GM18502 (cell line): ENCODE results near the gene SEMA3C.

Source experiments
- ATAC-seq: cut with Tn5 transposase; IDR thresholded peaks from one replicate; pipeline ENCODE4 v1.9.1; 2021; ENCODE audit warnings: mild to moderate bottlenecking; ENCODE audit not compliant: unreplicated experiment, poor library complexity

Gene SEMA3C

DNA sequence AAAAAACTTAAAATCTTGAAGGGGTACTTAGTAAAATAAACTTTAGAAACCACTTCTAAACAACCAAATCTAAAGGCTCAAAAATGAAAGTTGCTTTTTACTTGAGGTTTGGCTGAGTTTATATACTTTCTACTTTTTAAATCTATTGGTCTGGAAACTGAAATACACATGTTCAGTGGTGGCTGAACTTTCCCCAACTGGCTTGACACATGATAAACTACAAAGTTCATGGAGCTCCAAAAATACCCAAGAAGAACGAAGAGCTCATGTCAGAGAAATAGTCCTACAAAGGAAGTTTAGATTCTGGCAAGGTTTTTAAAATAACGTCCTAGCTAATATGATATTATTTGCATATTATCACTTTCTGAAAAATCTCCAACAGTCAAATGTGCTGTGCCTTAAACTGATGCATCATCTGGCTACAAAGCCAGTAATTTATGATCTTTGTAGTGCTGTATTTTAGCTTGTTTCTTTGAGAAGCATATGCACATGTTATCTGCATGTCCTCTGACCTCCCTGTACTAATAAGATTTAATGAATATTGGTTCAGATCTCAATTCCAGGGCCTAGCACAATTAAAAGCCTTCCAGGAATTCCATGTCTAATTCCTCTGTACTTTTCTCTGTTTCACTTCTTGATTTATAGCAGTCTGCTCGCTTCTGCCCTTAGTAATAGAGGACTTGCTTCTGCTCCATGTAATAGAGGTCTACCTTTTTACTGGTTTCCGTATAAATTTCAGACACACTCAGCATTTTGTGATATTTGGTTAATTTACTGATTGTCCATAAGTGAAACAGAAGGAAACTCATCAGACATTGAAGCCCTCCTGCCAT lies 28.2 kb downstream of the SEMA3C start:
- no peak for ATAC-seq

GRCh38 chr7:80889525-80889924 lies 29.3 kb downstream of the SEMA3C start:
- no peak for ATAC-seq

- ATAC-seq = no peak
These were observed 33.1 kb downstream of the SEMA3C start for GRCh38 chr7:80885757-80886156.

DNA sequence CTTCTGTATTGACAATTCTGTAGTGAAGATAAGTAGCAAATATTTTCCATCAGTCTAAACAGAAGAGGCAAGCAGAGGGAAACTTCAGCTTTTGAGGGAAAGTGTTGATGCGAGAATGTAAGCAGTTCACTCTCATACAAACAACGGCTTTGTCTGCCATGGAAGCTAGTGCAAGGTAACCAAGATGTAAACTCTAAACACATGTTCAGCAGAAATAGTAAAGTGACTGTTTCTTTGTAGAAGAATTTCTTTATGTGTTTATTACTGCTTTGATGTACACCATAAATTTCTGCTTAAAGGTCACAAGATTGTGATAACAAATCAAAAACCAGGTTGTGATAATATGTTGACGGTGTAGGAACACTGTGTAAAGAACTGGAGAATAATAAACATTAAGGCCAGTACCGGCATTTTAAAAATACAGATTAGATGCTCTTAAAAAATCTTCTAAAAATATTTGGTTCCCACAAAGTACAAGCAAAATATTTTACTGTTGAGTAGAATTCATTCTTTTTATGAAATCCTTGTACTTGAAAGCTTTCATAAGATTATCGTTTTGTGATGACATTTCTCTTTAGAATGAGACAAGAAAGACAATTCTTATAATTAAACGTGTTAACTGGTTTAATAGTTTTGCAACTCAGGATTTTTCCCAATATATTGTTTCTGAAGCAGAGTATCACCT lies 34.2 kb downstream of the SEMA3C start:
- no peak for ATAC-seq

DNA sequence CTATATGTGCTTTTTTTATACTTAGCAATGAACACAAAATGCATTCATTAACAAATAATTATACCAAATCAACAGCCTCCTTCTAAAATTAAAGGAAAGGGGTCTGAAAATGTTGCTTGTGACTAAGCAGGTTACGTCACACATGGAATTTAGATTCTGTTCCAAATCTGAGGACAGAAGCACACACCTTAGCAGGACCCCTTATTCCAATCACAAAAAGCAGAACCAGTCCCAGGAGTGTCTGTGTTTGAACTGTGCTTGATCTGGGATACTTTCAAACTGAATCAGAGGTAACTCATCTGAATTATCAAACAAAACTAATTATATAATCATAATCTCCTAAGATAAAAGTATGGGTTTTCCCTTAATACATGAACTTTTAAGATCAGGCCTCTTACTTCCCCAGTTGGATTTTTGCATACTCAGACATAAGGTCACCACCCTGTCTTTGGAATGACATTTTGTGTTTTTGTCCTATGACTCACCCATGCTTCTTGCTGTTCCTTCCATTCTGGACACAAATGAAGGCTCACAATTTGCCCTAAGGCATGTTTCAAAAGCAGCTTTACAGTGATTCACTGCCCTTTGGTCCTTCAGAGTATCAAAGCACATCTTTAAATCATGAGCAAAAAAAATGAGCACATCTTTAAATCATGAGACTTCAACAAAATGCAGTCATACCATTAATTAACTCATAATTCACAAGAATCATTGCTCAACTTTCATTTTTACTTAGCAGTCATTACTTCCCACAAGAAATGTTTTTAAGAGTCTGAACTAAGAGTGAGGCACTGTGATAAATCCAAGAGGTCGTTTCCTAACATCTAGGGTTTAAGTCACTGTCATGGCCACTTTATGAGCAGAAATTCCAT lies 35.5 kb downstream of the SEMA3C start:
- ATAC-seq = no peak

GRCh38 chr7:80882213-80882801 lies 36.5 kb downstream of the SEMA3C start:
- no peak for ATAC-seq

- ATAC-seq = no peak
These were observed 37.4 kb downstream of the SEMA3C start for GRCh38 chr7:80881351-80881900.

GRCh38 chr7:80879849-80880248 lies 39.0 kb downstream of the SEMA3C start:
- no peak for ATAC-seq

DNA sequence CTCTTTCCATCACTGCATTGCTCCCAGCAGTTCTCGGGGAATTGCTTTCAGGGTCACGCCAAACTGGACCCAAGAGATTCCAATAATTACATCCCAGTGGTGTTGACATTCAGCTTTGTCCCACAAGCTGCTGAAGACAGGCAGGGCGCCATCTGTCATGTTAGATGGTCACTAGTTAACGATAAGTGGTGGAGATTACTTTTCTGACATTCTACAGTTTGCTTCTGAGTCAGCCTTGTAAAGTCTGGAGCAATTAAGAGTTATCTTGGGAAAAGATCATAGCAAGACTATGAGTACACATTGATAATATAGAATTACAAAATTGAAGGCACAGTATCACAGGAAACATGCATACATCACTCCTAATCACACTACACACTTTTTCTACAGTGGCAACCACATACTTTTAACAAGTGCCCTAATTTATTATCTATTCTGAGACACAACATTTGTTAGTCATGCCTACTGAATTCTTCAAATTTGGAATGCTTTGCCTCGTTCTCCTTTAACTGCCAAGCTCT lies 41.9 kb downstream of the SEMA3C start:
- ATAC-seq = no peak

DNA sequence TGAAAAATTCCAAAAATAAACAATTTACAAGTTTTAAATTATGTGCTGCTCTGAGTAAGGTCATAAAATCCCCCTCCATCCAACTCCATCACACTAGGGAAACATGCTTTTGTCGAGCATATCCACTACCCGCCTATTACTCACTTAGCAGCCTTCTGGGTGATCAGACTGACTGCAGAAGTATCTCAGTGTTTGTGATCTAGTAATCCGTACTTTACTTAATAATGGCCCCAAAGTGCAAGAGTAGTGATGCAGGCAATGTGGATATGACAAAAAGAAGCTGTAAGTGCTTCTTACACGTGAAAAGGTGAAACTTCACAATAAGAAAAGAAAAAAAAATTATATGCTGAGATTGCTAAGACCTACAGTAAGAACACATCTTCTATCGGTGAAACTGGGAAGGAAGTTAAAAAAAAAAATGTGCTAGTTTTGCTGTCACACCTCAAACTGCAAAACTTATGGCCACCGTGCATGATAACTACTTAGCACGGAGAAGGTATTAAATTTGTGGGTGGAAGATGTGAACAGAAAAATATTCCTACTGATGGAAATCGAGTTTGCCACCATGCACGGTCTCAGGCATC lies 43.2 kb downstream of the SEMA3C start:
- no peak for ATAC-seq

GRCh38 chr7:80873140-80873539 lies 45.7 kb downstream of the SEMA3C start:
- no peak for ATAC-seq

DNA sequence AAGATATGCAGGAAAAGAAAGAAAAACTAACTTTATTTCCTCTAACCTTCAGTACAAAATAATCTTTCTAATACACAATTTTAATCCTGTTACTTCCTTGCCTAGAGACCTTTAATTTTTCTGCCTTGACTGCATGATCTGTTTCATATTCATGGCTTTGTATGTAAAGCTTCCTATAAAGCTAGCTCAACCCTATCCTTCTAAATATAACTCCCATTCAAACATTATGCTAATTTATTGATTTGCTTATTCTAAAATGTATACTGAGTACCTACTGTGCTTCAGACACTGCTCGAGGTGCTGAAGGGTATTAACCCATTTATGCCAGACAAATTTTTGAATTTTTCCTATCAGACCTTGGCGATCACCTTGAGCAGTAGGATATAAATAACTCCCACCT lies 47.6 kb downstream of the SEMA3C start:
- ATAC-seq = no peak

DNA sequence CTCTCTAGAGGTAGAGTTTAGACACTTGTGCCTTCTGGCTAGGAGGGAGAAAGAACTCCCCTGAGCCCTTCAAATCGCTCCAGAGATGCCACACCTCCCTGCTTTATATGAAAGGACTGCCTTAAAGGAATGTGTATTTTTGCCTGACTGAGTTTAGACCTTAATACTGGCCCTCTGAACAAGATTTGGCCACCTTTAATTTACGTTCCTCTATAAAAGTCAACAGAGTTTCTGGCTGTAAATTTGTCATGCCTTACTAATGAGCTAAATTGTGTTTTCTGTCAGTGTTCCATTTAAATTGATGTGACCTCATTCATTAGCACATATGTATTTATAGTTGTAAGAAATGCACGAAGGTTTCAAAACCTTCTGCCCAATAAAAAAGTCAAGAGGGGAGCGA lies 48.0 kb downstream of the SEMA3C start:
- ATAC-seq = no peak

DNA sequence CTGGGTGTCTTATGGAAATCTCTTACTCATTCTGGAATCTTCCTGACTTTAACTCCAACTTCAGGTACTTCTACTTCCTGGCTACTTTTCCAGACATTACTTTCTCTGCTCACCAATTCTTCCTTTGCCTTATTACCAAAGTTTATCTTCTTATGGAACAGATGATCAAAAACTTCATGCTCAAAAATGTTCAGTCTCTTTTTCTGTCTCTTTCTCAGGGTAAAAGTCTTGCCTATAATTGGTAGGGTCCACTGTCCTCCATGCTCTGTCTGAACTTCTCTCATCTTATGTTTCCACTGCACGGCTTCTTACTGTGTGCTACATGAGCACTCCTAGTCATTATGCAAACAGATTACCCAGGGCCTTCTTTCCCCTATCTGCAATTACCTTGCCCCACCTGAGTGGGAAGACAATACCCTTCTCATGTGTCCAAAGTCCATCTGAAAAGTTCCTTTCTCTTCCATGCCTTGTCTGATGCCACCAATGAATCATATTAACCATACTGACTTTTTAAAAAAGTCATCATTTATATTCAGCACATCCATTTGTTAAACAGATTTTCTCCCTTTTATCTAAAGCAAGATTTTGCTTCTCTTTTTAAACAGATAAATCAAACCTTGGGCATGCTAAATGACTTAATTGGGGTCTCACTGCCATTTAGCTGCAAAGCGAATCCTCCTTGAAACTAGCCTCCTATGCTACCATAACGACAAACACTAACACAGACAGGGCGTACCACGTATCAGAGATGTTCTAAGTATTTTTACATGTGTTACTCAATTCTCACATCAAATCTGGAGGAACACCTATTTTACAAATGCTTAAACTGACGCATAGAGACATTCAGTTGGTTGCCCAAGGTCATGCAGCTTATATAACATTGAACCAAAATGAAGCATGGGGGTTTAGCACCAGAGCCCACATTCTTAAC lies 48.8 kb downstream of the SEMA3C start:
- no peak for ATAC-seq

DNA sequence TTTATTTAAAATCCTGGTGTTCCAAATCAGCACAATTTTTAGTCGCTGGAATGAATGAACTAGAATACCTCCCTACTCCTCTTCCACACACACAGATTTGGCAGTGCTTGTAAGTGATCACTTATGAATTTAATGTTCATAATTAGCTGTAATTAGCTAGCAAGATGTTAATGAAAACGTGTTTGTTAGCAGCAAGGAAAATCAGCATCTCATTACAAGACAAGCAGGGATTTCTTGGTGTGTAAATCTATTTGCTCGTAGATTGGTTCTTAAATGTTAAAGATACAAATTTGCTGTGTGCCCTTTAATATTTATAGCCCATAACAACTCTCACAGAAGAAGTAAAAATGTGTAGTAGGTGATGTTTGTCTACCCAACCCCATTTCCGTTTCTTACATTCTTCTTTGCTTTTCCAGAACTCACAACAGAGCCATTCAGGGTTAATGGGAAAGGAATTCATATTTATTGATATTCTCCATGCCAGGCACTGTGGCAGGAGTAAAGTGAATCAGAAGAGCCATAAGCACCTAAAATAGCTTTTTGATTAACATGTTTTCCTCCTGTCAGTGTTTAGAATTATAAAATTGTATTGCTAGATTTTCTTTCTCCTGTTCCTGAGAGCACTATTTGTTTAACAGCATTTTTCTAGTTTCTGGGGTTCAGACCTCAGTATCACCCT lies 49.6 kb downstream of the SEMA3C start:
- ATAC-seq = no peak

- ATAC-seq = no peak
These were observed 50.3 kb downstream of the SEMA3C start for GRCh38 chr7:80868566-80868965.

DNA sequence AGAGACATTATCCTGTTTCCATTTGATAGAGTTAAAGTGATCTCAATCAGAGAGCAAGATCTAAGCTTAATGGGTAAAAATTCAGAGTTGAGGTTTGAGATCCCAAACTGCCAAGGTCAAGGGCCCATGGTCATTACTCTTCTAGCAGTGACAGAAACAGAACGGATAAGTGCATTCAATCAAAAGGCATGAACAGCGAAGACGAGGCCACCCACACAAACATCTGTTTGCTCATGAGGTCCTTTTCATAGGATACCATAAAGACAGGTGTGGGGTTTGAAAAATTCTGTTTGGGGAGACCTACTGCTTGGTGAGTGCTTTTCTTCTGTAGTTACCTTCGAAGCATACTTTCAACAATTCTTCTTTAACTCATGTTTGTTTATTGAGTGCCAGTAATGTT lies 58.3 kb downstream of the SEMA3C start:
- no peak for ATAC-seq
